Smooth muscle cell of bladder (primary cell): Measurements from ENCODE around the gene HTR3E. TPM values are rescaled to one million over a fixed set of nuclear protein-coding genes. Genes with fewer than 3 reads are reported as not detected.

Experiments used
- total RNA-seq: library from RNA; depleted of rRNA; stranded (reverse); fragments of >200 nt; gene quantifications from 2 replicates; pipeline ENCODE4 v1.2.3, GENCODE V29; 2014

The HTR3E gene
- total RNA-seq, result not detected in 2 replicates

DNA sequence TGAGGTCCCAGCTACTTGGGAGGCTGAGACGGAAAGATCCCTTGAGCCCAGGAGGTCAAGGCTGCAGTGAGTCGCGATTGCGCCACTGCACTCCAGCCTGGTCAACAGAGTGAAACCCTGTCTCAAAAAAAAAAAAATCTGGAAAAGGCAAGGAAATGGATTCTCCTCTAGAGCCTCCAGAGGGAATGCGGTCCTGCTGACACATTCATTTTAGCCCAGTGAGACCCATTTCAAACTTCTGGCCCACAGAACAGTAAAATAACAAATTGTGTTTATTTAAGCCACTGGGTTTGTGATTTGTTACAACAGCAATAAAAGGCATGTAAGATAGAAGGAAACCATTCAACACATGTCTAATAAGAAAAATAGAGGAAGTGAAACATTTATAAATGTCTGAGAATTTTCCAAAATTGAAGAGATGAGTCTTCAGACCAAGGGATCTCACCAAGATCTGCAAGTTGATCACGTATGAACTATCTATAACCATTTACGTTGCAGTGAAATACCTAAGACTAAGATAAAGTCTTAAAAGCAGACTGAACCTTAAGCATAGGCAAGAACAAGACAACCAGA, at the start of gene HTR3E:
Gene HTR3E (plus strand): TSS at position 254 of the 573 bp plus-strand sequence. CDS start 466 bp downstream, outside the sequence.

DNA sequence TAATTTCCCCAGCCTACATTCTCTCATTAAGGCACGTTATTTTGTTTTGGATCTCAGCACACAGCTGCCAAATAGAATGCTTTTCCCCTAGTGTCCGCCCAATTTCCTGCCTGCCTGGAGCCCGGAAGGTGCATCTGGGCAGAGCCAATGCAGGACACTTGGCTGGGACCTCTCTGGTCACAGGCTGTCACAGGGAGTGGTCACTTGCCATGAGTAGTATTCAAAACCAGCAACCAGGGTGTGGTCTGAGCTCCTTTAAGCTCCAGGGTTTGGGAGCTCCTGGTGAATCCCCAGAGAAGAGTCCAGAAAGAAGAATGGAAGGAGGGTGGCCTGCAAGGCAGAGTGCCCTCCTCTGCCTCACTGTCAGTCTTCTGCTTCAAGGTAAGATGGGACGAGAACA, 44.1 kb upstream of the HTR3E start, which contains the start of gene HTR3C:
Gene HTR3C (plus strand): TSS at position 281 of the 400 bp plus-strand sequence. CDS start 34 bp downstream, at position 315.

GRCh38 chr3:184135149-184135910, 38.5 kb downstream of the HTR3E start, which contains the start of gene EIF2B5:
Gene EIF2B5, plus strand, starts transcription at chr3:184135358. Its CDS starts 28 bp downstream, at chr3:184135386.

GRCh38 chr3:184154885-184155643, 58.2 kb downstream of the HTR3E start, which contains the start of gene DVL3:
Gene DVL3, plus strand, starts transcription at chr3:184155377. Its CDS starts 259 bp downstream, at chr3:184155636.

Other genes with a start within 250 kb of the HTR3E start
- gene PARL, start 212.2 kb upstream of the HTR3E start, total RNA-seq, result 40.9 and 42.2 TPM in 2 replicates
- gene ABCC5, start 79.2 kb upstream of the HTR3E start, total RNA-seq, result 13.2 and 24.7 TPM in 2 replicates
- gene HTR3D, start 65.3 kb upstream of the HTR3E start, total RNA-seq, result not detected in 2 replicates
- gene HTR3C, start 44.0 kb upstream of the HTR3E start, total RNA-seq, result not detected in 2 replicates
- gene EIF2B5, start 38.3 kb downstream of the HTR3E start, total RNA-seq, result 27.3 and 29.0 TPM in 2 replicates
- gene DVL3, start 58.3 kb downstream of the HTR3E start, total RNA-seq, result 26.2 and 44.7 TPM in 2 replicates
- 773 and 801 TPM in 2 replicates for gene AP2M1, start 77.8 kb downstream of the HTR3E start, total RNA-seq
- gene ABCF3, start 89.1 kb downstream of the HTR3E start, total RNA-seq, result 44.7 and 64.9 TPM in 2 replicates
- gene VWA5B2, start 132.5 kb downstream of the HTR3E start, total RNA-seq, result not detected in 2 replicates
- 23.5 and 25.0 TPM in 2 replicates for gene ALG3, start 151.9 kb downstream of the HTR3E start, total RNA-seq
- 3.4 and 4.8 TPM in 2 replicates for gene EEF1AKMT4, start 152.6 kb downstream of the HTR3E start, total RNA-seq
- gene CAMK2N2, start 164.5 kb downstream of the HTR3E start, total RNA-seq, result 0.09 and 0.14 TPM in 2 replicates
- not detected in 2 replicates for gene ECE2, start 179.0 kb downstream of the HTR3E start, total RNA-seq
- gene PSMD2, start 202.2 kb downstream of the HTR3E start, total RNA-seq, result 391 and 419 TPM in 2 replicates
- 198 and 261 TPM in 2 replicates for gene EIF4G1, start 217.5 kb downstream of the HTR3E start, total RNA-seq
- 10.5 and 18.1 TPM in 2 replicates for gene FAM131A, start 240.5 kb downstream of the HTR3E start, total RNA-seq